ENCODE data around the gene JMJD6. TPM values are rescaled to one million over a fixed set of nuclear protein-coding genes. Genes with fewer than 3 reads are reported as not detected.
"Not testable (repeated sequence)": the region's sequence is repeated elsewhere in the genome, so short reads cannot be mapped to it uniquely, and the experiment has no call there.

JMJD6 gene
- 10 to 100 TPM; 19.6 to 30.6 (median 23.7) TPM for polyA plus RNA-seq (ENCODE audit: insufficient read length in 4 of 4)

DNA sequence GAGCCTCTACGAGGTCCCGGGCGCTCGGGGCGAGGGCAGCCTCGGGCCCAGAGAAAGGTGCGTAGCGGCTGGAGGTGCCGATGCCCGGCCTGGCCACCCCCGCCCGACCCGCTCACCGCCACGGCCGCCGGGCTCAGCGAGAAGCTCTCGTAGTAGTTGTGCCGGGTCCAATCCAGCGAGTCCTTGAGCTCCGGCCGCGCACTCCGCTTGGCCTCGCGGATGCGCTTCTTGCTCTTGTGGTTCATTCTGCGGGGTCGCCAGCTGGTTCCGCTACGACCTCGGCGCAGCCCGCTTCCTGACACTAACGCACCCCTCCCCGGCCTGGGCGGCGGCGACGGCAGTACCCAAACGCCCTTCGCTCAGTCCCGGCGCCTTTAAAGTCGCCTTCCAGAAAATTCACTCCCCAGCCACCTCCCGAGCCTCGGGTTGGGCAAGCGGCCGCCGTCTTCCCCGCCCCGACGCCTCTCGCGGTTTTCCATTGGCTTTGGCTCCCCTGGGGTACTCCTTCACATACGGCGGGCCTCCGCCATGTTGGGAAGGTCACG lies at the start of gene JMJD6:
Gene JMJD6, minus strand, starts transcription at position 376 of the 545 bp plus-strand sequence. Its CDS starts 131 bp downstream, at position 245.
- peak in 3 of 4 donors; percentile 81 to 92 (median 92) for DNase-seq (ENCODE audit: low read depth in 4 of 4, low spot score in 2 of 4)

DNA sequence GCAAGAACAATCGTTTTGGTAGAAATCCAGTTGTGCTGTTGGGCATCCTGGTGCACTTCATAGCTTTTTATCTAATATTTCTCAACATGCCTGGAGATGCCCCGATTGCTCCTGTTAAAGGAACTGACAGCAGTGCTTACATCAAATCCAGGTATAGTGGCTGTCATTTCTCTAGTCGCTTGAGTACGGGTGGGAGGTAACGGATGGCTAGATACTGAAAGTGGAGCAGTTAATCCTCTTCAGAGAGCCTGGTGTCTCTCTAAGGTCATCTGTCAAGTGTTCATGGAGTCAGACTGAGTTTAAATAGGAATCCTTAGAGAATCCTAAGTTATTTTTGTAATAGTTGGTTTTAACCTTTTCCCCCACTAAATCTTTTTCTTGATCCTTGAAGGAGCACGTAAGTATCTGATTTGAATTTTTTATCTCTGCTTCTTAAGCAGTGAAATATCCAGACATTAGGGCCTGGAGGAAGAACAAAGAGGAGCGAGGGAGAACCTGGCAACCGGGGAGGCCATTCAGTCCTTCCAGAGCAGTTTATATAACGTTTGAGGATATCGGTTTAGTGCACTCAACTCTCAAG lies 48.7 kb upstream of the JMJD6 start:
- DNase-seq (ENCODE audit: low read depth in 4 of 4, low spot score in 2 of 4): no peak

DNA sequence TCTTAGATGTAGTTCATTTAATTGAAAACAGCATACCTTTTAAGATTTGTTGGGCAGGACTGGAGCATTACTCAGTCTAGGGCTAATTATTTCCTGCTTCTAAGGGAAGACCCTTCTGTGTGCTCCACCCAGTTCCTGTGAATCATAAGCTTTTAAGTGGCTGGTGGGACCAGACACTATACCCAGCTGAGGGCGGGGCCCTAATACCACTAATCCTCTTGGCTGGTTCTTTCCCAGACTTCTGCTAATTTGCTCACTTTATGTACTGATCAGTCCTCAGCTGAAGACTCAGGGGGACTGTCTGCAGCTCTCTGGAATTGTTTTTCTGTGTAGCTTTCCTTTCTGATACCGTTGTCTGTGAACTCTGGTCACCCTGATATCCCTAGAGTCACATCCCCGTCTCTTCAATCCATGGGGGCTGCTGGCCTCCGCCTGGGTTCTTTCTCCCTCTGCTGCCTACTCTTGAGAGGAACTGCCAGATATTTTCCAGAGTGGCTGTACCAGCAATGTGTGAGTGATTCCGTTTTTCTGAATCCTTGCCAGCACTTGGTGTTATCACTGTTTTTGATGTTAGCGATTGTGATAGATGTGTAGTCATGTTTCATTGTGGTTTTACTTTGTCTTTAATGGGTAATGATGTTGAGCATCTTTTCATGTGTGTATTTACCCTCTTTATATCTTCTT lies 46.6 kb upstream of the JMJD6 start:
- DNase-seq (ENCODE audit: low read depth in 4 of 4, low spot score in 2 of 4): no peak

DNA sequence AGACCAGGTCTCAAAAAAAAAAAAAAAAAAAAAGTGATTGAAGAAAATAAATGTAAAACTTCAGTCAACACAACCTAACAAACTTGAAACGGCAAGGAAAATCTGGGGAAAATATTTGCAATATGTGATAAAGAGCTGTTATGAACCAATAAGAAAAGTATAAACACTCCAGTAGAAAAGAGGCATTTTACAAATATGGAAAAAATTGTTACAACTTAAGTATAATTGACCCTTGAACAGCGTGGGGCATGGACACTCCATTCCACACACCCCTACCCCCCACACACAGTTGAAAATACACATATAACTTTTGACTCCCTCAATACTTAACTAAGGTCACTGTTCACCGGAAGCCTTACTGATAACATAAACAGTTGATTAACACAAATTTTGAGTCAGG lies 32.2 kb upstream of the JMJD6 start:
- no peak for DNase-seq (ENCODE audit: low read depth in 4 of 4, low spot score in 2 of 4)

DNA sequence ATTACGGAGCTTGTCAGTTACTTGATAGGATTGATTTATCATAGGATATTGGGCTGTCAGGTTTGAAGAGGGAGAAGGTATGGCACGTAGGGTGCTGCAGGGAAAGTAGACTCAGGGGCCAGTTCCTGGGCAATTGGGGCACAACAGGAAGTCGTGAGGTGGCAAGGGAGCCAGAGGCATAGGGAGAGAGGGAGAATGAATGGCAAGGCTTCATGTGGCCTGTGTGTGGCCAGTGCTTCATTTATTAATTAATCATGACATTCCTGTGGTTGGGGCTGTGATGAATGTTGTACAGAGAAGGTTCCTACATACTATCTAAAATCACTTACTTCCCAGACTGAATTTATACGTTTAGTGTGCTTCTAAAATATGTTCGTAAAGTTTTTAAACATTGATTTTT lies 30.9 kb upstream of the JMJD6 start:
- no peak for DNase-seq (ENCODE audit: low read depth in 4 of 4, low spot score in 2 of 4)

DNA sequence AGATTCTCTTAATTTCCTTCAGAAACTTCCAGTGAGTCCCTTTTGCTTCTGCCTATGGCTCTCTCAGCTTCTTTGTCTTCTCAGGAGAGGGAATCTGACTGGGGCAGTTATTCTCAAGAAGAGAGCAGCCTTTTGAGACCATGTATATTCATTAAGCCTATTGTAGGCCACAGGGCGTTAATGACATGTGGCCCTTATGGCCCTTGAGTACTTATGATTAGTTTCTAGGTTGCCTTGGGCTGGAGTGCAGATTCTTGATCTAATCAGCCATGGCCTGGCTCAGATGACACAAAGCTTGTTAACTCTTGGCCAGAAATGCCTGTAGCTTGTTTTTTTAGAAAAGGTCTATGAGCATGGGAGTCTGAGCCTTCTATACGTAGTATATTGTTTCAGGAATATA lies 28.9 kb upstream of the JMJD6 start:
- DNase-seq (ENCODE audit: low read depth in 4 of 4, low spot score in 2 of 4): no peak

DNA sequence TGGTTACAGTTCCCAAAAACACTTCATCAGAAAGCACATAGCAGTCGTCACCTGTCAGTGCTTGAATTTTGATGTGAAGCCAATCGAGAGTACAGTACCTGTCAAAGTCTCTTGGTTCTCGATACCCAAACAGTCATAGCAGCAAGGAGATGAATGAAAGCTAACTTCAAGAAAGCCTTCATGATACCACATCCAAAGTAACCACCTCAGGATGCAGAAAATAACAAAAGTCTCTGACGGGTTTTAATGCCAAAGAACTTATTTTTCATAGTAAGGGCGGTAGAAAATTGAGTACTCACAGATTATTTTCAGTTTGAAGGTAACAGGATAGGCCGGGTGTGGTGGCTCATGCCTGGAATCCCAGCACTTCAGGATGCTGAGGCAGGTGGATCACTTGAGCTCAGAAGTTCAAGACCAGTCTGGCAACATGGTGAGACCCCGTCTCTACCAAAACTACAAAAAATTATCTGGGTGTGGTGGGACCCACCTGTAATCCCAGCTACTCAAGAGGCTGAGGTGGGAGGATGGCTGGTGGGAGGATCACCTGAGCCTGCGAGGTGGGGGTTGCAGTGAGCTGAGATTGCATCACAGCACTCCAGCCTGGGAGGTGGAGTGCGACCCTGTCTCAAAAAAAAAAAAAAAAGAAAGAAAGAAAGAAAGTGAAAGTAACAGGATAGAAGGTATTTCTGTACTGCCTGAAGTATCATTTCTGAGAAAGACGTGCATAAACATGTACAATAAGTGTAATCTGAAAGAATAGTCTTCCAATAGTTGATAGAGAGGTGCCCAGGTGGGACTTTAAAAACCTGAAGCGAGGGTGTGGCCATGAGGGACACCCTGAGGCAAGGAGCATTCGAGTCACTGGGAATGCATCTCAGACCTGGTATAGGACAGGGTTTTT lies 26.9 kb upstream of the JMJD6 start:
- no peak for DNase-seq (ENCODE audit: low read depth in 4 of 4, low spot score in 2 of 4)

DNA sequence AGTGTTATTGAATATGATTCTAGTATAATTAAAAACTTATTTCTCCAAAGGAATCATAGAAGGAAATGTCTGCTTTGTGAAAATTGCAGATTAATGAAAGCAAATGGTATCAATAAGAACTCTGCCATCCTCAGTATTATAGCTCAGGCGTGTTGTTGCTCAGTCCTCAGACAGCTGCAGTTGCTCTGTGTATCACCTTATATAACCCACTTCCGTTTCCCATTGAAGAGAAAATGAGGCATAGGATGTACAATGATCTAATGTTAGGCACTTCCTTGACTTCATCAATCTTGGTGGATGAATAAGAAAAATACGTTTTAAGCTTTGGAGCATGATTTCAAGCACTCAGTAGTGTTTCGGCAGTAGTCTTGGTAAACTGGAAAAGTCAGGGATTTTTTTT lies 25.6 kb upstream of the JMJD6 start:
- DNase-seq (ENCODE audit: low read depth in 4 of 4, low spot score in 2 of 4): no peak

DNA sequence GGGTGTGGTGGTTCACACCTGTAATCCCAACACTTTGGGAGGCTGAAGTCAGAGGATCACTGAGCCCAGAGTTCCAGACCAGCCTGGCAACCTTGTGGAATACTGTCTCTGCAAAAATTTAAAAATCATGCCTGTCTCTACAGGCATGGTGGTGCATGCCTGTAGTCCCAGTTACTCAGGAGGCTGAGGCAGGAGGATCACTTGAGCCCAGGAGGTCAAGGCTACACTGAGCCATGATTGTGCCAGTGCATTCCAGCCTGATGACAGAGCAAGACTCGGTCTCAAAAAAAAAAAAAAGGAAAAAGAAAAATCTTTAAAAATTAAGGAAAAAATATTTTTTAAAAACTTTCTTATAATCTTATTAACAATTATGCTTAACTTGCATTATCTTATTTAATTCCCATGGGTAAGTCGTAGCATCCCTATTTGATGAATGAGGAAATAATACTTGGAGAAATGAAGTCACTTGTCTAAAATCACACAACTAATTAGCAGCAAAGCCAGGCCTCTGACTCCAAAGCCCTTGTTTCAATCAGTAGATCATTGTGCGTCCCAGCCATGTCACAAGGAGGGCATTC lies 25.1 kb upstream of the JMJD6 start:
- DNase-seq (ENCODE audit: low read depth in 4 of 4, low spot score in 2 of 4): no peak

DNA sequence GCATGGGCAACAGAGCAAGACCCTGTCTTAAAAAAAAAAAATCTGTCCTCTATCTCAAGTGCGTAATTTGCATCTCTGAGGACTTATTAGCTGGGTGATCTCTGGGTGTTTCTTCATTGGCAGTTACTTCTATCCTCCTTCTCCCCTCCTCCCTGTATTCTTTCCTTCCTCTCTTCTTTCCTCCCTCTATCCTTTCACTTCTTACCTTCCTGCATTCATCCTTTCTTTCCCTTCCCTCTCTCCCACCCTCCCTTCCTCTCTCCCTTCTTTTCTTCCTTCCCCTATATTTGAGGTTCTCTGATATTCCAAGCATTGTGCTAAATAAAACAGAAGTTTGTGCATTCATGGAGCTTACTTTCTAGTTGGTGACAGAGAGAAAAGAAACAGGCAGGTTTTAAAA lies 22.3 kb upstream of the JMJD6 start:
- no peak for DNase-seq (ENCODE audit: low read depth in 4 of 4, low spot score in 2 of 4)

DNA sequence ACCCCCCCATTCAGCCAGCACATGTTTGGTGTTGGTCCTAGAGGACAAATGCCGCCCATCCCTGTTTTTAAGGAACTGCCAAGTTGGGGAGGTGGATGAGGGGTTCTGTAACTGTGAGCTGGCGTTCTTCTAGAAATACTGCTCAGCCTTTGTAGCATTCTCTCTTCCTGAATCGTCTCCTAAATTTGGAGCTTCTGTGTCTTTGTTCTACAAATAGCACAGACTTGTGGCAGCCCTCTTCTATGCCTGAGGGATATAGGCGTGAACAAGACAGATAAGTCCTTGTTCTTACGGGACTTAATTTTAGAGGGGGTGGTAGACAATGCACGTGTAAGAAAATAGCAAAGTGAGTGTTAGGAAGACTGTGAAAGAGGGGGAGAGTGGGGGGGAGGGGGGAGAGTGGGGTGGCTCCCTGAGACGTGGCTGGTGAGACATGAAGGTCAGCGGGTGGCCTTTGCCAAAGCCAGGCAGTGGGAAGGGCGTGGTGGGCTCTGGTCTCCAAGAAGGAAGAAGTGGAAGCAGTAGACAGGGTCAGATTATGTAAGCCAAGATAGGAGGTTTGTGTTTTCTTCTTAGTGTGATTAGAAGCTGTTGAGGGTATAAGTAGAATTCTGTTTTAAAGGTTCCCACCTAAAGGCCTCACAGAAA lies 21.4 kb upstream of the JMJD6 start:
- no peak for DNase-seq (ENCODE audit: low read depth in 4 of 4, low spot score in 2 of 4)

DNA sequence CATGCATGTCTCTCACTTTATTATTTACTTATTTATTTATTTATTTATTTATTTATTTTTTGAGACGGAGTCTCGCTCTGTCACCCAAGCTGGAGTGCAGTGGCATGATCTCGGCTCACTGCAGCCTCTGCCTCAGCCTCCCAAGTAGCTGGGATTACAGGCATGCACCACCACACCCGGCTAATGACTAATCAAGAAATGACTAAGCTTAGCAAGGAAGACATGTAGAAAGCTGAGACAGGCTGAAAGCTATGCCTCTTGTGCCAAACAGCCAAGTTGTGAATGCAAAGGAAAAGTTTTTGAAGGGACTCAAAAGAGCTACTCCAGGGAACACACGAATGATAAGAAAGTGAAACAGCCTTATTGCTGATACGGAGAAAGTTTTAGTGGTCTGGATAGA lies 19.4 kb upstream of the JMJD6 start:
- not testable (repeated sequence) for DNase-seq (ENCODE audit: low read depth in 4 of 4, low spot score in 2 of 4)

DNA sequence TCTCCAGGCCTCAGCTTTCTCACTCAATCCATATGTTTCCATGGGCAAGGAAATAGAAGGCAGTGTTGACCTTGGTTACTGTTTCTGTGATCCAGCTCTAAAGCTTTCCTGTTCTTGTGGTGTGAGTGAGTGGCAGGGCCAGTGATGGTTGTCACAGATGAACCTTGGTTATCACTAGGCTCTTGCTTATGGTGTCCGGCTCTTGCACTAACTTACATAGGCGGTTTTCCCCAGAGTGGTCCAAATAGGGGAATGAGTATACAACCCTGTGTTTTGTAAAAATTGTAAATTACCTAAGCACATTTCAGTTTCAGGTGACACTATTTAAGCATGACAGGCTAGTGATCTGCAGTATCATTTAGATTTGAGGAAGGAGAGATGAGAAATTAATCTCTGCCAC lies 18.3 kb upstream of the JMJD6 start:
- DNase-seq (ENCODE audit: low read depth in 4 of 4, low spot score in 2 of 4): no peak

DNA sequence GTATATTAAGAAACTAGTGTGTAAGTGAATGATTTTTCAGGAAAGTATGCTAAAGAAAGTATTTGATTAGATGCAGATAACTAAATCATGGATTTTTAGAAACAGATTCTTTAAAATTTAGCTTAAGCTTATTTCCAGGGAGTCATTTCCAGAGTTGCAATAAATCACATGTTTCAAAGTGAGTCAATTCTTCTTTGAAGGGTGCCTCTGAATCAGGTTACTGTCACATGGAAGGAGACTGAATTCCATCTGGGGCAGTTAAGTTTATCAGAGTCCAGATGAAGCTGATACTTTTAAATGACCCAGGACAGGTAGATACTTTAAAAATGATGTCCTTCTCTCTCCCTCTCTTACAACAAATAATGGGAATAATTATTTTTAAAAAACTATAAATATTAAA lies 16.6 kb upstream of the JMJD6 start:
- no peak for DNase-seq (ENCODE audit: low read depth in 4 of 4, low spot score in 2 of 4)

DNA sequence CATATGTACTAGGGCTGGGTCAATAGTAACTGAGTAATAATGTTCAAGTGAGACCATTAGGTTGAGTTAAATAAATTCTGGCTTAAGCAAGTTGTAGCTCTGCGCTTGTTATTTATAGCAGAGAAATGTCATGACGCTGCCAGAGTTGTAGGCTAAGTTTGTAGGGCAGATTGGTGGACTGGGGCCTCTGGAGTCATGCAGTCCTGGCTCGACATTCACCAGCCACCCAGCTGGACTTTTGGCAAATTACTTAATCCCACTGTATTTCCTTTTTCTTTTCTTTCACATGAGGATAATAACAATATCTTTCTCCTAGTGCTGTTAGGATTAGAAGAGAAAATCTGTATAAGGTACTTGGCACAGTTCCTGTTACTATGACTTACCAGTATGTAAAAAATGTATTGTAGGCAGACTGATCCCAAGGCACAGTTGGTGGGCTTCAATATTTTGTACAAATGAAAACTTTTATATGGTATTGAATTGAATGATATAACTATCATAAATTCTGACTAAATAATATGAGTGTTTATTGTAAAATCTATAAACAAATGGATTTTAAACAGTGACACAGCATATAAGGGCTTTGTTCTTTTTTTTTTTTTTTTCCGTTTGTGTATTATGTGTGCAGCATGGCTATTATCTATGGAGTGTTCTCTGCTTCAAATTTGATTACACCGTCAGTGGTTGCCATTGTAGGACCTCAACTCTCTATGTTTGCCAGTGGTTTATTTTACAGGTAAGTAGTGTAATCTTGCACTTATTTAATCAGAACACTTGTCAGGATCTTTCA lies 14.1 kb upstream of the JMJD6 start:
- no peak for DNase-seq (ENCODE audit: low read depth in 4 of 4, low spot score in 2 of 4)

DNA sequence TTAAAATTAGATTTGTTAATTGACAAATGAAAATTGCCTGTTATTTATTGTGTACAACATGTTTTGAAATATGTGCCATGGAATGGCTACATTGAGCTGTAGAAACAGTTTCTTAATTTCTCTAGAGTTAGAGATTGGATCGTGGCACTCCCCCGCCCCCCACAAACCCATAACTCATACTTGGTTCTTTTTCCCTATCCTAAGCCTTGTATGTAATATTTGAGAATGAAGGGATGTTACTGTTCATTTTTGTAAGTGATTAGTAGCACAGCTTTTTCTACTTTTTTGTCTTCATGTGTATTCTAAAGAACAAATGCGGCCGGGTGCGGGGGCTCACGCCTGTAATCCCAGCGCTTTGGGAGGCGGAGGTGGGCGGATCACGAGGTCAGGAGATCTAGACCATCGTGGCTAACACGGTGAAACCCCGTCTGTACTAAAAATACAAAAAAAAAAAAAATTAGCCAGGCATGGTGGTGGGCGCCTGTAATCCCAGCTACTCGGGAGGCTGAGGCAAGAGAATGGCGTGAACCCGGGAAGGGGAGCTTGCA lies 13.2 kb upstream of the JMJD6 start:
- not testable (repeated sequence) for DNase-seq (ENCODE audit: low read depth in 4 of 4, low spot score in 2 of 4)

DNA sequence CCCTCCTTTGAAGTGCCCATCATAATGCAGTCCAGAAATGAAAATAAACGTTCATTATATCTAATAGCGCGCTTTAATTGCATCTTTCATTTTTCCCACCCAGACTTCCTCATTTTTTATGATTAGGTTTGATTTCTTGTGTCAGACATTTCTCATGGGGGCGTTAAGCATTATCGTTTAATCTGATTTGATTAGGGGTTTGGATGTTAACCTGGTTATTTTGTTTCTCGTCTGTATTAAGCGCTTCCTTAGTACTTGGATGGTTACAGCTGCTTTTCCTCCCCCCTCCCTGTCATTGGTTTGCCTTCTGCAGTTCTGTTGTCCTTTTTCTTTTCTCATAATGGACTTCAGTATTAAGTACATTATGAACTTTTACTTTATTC lies 12.1 kb upstream of the JMJD6 start:
- DNase-seq (ENCODE audit: low read depth in 4 of 4, low spot score in 2 of 4): no peak

DNA sequence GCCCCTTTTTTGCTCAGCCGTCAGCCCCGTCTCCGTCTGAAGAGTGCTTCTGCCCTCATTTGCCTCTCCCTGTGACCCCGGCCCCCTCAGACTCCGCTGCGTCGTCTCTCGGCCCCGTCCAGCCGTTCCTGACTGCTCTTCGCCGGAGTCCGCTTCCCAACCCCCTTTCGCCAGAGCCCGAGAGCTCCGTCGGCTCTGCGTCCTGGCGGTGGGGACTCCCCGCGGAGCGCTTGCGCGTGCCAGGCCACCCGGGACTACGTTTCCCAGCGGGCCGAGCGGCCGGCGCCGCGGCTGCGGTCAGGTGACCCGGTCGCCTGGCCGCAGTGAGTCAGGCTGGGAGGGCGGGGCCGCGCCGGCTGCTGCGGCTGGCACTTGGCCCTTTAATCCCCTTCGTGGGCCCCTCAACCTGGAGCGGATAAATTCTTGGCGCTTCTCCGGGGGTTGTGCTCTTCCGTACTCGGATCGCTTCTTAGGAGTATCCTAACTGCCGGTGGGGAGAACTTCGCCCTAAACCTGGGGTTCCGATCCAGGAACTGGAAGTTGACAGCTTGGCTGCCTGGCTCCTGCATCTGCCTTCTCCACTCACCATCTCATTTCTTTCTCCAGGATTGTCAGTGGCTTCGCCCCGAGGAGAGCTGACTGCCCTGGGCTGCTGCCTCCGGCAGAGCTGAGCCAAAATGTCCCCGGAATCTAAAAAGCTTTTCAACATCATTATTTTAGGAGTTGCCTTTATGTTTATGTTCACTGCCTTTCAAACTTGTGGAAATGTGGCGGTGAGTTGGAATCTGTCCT lies 11.5 kb upstream of the JMJD6 start, which contains the start of gene MFSD11:
Gene MFSD11, plus strand, starts transcription at position 444 of the 792 bp plus-strand sequence. Its CDS starts 234 bp downstream, at position 678.
- DNase-seq (ENCODE audit: low read depth in 4 of 4, low spot score in 2 of 4): peak; percentile 89 to 96 (median 90)
